GM23248 (cell line): ENCODE measurements around the gene KCNG2. TPM values are rescaled to one million over a fixed set of nuclear protein-coding genes. Genes with fewer than 3 reads are reported as not detected.

Experiments used
- DNase-seq: peaks from one replicate; pipeline ENCODE4 v3.0.0-alpha.2; 2015
- H2AFZ ChIP-seq: fragments of 200-600 bp; sonication (generic); 2 replicates; pipeline ENCODE4 v1.6.1; 2016; ENCODE audit warnings: antibody characterized with exemption
- H3F3A ChIP-seq: fragments of 200-600 bp; sonication (generic); 2 replicates; pipeline ENCODE4 v1.6.1; 2016; ENCODE audit warnings: mild to moderate bottlenecking, antibody characterized with exemption, mixed run types; ENCODE audit not compliant: insufficient read depth
- H3K27ac ChIP-seq: fragments of 200-600 bp; sonication (generic); 2 replicates; pipeline ENCODE4 v1.5.1; 2016; ENCODE audit warnings: mild to moderate bottlenecking
- H3K27me3 ChIP-seq: fragments of 200-600 bp; sonication (generic); replicated peaks from 2 replicates; pipeline ENCODE4 v1.6.1; 2016; ENCODE audit warnings: mild to moderate bottlenecking; ENCODE audit not compliant: insufficient read depth
- H3K36me3 ChIP-seq: fragments of 200-600 bp; sonication (generic); 2 replicates; pipeline ENCODE4 v1.6.1; 2016; ENCODE audit warnings: low read depth, mild to moderate bottlenecking
- H3K4me1 ChIP-seq: fragments of 200-600 bp; sonication (generic); 2 replicates; pipeline ENCODE4 v1.6.1; 2016; ENCODE audit warnings: mild to moderate bottlenecking; ENCODE audit not compliant: insufficient read depth
- H3K4me2 ChIP-seq: fragments of 200-600 bp; sonication (generic); one replicate; pipeline ENCODE4 v1.6.1; 2016; ENCODE audit warnings: mild to moderate bottlenecking; ENCODE audit not compliant: unreplicated experiment
- H3K4me3 ChIP-seq: fragments of 200-600 bp; sonication (generic); 2 replicates; pipeline ENCODE4 v1.5.1; 2016; ENCODE audit warnings: mild to moderate bottlenecking
- H3K79me2 ChIP-seq: fragments of 200-600 bp; sonication (generic); 2 replicates; pipeline ENCODE4 v1.6.1; 2016; ENCODE audit warnings: mild to moderate bottlenecking; ENCODE audit not compliant: insufficient read depth
- H3K9ac ChIP-seq: fragments of 200-600 bp; sonication (generic); 2 replicates; pipeline ENCODE4 v1.6.1; 2016; ENCODE audit warnings: mild to moderate bottlenecking
- H3K9me2 ChIP-seq: fragments of 200-600 bp; sonication (generic); 2 replicates; pipeline ENCODE4 v1.6.1; 2016; ENCODE audit warnings: mixed run types, mild to moderate bottlenecking, moderate library complexity; ENCODE audit not compliant: insufficient read depth
- H3K9me3 ChIP-seq: fragments of 200-600 bp; sonication (generic); one replicate; pipeline ENCODE4 v1.6.1; 2017; ENCODE audit warnings: low read depth
- H4K20me1 ChIP-seq: fragments of 200-600 bp; sonication (generic); 2 replicates; pipeline ENCODE4 v1.6.0; 2016; ENCODE audit not compliant: insufficient read depth
- EZH2 ChIP-seq: fragments of 200-600 bp; sonication (generic); IDR thresholded peaks from 2 replicates; pipeline ENCODE4 v1.6.1; 2018; ENCODE audit warnings: antibody characterized with exemption, mild to moderate bottlenecking; ENCODE audit not compliant: insufficient read depth, poor library complexity, severe bottlenecking
- EZH2phosphoT487 ChIP-seq: fragments of 200-600 bp; sonication (generic); IDR thresholded peaks from 2 replicates; pipeline ENCODE4 v1.6.1; 2018; ENCODE audit warnings: antibody characterized with exemption, moderate library complexity, mild to moderate bottlenecking, low read depth; ENCODE audit not compliant: insufficient read depth
- WGBS, 2 experiments: methylation state at CpG; one replicate each; pipeline ENCODE4 v1.1.6; 2015 to 2017; ENCODE audit warnings: low lambda C conversion rate in 2 of 2, low coverage in 1 of 2; ENCODE audit errors: missing lambda C conversion rate in 2 of 2; 5-methylcytosine and 5-hydroxymethylcytosine counted together
- in situ Hi-C: fragments of 300-500 bp; cut with MboI; formaldehyde crosslinking; loops from 2 replicates; pipeline ENCODE4 v1.15.0; 2020
- polyA plus RNA-seq: library from polyadenylated mRNA; unstranded; fragments of >200 nt; fragmentation: Nextera tagmentation; extraction: Ambion mirVana; gene quantifications from 2 replicates; pipeline ENCODE4 v1.2.1, GENCODE V29; 2016
- total RNA-seq: library from RNA; depleted of rRNA; stranded (reverse); fragments of >200 nt; shearing (Covaris generic); gene quantifications from 2 replicates; pipeline ENCODE4 v1.2.3, GENCODE V29; 2014

KCNG2 gene
- total and polyA plus RNA-seq, 2 experiments from 2014 or later, result not detected

- in situ Hi-C loops, result no loop called here
Observed at GRCh38 chr18:79756826-79757225, 40.9 kb upstream of the KCNG2 start.

GRCh38 chr18:79760348-79760747, 37.4 kb upstream of the KCNG2 start:
- 4 to 6% methylated on average over 1 of the region's 1 CpG for WGBS, 2 experiments
- Histone ChIP-seq H3K4me1 (no peaks in the 10 kb centered on the region), H3K36me3 (no peaks in the 10 kb centered on the region; the same call in 1 of the 2 replicates), H3K4me2 (no peak overlapping the region), H2AFZ (no peak overlapping the region), H3K9me3 (peaks cover 3% of the 10 kb centered on the region), H3K9ac (no peak overlapping the region), H3K9me2 (no peaks in the 10 kb centered on the region), H4K20me1 (no peaks in the 10 kb centered on the region), H3F3A (no peaks in the 10 kb centered on the region), H3K4me3 (no peak overlapping the region), H3K27ac (no peak overlapping the region), H3K27me3 (no peaks in the 10 kb centered on the region), H3K79me2 (no peaks in the 10 kb centered on the region)
- in situ Hi-C loops, result no loop called here
- DNase-seq, result no peak
- TF ChIP-seq EZH2phosphoT487 (no peak), EZH2 (no peak)

More at GRCh38 chr18:79756826-79757225, 40.9 kb upstream of the KCNG2 start:
- no peak for DNase-seq
- no peak overlapping the region for H2AFZ ChIP-seq
- no peak overlapping the region for H3K27ac ChIP-seq
- H3K9me3 ChIP-seq, result peaks cover 3% of the 10 kb centered on the region
- WGBS, 2 experiments, result 96 to 98% methylated on average over 11 of the region's 11 CpGs
- no peaks in the 10 kb centered on the region; the same call in 1 of the 2 replicates for H3K36me3 ChIP-seq
- H3F3A ChIP-seq, result no peaks in the 10 kb centered on the region
- H4K20me1 ChIP-seq, result no peaks in the 10 kb centered on the region
- H3K4me2 ChIP-seq, result no peak overlapping the region
- H3K9me2 ChIP-seq, result no peaks in the 10 kb centered on the region
- no peaks in the 10 kb centered on the region for H3K27me3 ChIP-seq
- no peak overlapping the region for H3K9ac ChIP-seq
- H3K79me2 ChIP-seq, result no peaks in the 10 kb centered on the region
- no peaks in the 10 kb centered on the region for H3K4me1 ChIP-seq
- H3K4me3 ChIP-seq, result no peak overlapping the region
- TF ChIP-seq EZH2phosphoT487, result no peak
- TF ChIP-seq EZH2, result no peak

DNA sequence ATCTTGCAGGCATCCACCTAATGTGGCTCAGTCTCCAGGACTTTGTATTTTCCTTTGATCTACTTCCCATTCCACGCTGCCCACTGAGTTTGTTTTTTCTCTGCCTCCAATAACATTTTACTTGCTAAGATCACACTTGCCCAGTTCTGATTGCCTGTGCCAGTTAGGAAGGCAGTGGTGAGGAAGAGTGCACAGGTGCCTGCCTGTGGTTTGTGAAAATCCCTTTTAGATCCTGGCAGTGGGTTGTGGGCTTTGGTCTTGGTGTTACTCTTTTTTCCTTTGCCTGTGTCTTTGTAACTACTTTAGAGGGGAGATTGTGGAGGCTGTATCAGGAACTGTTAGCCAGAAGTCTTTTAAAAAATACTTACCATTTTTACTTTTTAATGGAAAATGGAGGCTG, 36.9 kb upstream of the KCNG2 start:
- H3K27me3 ChIP-seq, result no peaks in the 10 kb centered on the region
- DNase-seq, result no peak
- H3K4me3 ChIP-seq, result no peak overlapping the region
- H3K9ac ChIP-seq, result no peak overlapping the region
- H3K79me2 ChIP-seq, result no peaks in the 10 kb centered on the region
- no peak overlapping the region for H3K27ac ChIP-seq
- peaks cover 2% of the 10 kb centered on the region for H3K4me1 ChIP-seq
- H3F3A ChIP-seq, result no peaks in the 10 kb centered on the region
- in situ Hi-C loops, result no loop called here
- H3K9me3 ChIP-seq, result peaks cover 3% of the 10 kb centered on the region
- 85 to 100% methylated on average over 1 of the region's 1 CpG for WGBS, 2 experiments
- no peaks in the 10 kb centered on the region for H3K9me2 ChIP-seq
- no peaks in the 10 kb centered on the region for H3K36me3 ChIP-seq
- H4K20me1 ChIP-seq, result no peaks in the 10 kb centered on the region
- H3K4me2 ChIP-seq, result no peak overlapping the region
- no peak for TF ChIP-seq EZH2phosphoT487
- TF ChIP-seq EZH2, result no peak
- no peak overlapping the region for H2AFZ ChIP-seq

DNA sequence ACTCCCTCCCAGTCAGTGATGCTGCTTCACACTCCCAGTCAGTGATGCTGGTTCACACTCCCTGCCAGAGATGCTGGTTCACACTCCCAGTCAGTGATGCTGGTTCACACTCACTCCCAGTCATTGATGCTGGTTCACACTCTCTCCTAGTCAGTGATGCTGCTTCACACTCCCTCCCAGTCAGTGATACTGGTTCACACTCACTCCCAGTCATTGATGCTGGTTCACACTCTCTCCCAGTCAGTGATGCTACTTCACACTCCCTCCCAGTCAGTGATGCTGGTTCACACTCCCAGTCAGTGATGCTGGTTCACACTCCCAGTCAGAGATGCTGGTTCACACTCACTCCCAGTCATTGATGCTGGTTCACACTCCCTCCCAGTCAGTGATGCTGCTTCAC, 34.3 kb upstream of the KCNG2 start:
- no peak overlapping the region for H3K4me3 ChIP-seq
- H3K4me2 ChIP-seq, result no peak overlapping the region
- H3K9me2 ChIP-seq, result no peaks in the 10 kb centered on the region
- H3K4me1 ChIP-seq, result peaks cover 4% of the 10 kb centered on the region
- no peaks in the 10 kb centered on the region for H3F3A ChIP-seq
- H3K36me3 ChIP-seq, result no peaks in the 10 kb centered on the region
- no peak overlapping the region for H2AFZ ChIP-seq
- TF ChIP-seq EZH2phosphoT487 (no peak), EZH2 (no peak)
- peaks cover 3% of the 10 kb centered on the region for H3K9me3 ChIP-seq
- H3K79me2 ChIP-seq, result no peaks in the 10 kb centered on the region
- in situ Hi-C loops, result no loop called here
- no peak overlapping the region for H3K9ac ChIP-seq
- H4K20me1 ChIP-seq, result no peaks in the 10 kb centered on the region
- no peak overlapping the region for H3K27ac ChIP-seq
- DNase-seq, result no peak
- H3K27me3 ChIP-seq, result 0 out of 2 replicates have a peak, but pooled peaks cover 5% of the 10 kb centered on the region

- Histone ChIP-seq H3K4me1 (peaks cover 4% of the 10 kb centered on the region), H3K9ac (no peak overlapping the region), H3K4me2 (no peak overlapping the region), H3K27me3 (peaks cover 13% of the 10 kb centered on the region; the same call in 1 of the 2 replicates), H3K9me3 (no peaks in the 10 kb centered on the region), H4K20me1 (no peaks in the 10 kb centered on the region), H3K79me2 (no peaks in the 10 kb centered on the region), H3K4me3 (no peak overlapping the region), H3K36me3 (no peaks in the 10 kb centered on the region), H3F3A (no peaks in the 10 kb centered on the region), H2AFZ (no peak overlapping the region), H3K9me2 (no peaks in the 10 kb centered on the region), H3K27ac (no peak overlapping the region)
- TF ChIP-seq EZH2phosphoT487, result no peak
- TF ChIP-seq EZH2, result no peak
- WGBS, 2 experiments, result 61% methylated on average over 5 to 6 of the region's 6 CpGs
- DNase-seq, result no peak
- in situ Hi-C loops, result no loop called here
Observed at GRCh38 chr18:79764131-79764530, 33.6 kb upstream of the KCNG2 start.
